Measurements from ENCODE around the gene DNM3.

DNM3 gene

DNA sequence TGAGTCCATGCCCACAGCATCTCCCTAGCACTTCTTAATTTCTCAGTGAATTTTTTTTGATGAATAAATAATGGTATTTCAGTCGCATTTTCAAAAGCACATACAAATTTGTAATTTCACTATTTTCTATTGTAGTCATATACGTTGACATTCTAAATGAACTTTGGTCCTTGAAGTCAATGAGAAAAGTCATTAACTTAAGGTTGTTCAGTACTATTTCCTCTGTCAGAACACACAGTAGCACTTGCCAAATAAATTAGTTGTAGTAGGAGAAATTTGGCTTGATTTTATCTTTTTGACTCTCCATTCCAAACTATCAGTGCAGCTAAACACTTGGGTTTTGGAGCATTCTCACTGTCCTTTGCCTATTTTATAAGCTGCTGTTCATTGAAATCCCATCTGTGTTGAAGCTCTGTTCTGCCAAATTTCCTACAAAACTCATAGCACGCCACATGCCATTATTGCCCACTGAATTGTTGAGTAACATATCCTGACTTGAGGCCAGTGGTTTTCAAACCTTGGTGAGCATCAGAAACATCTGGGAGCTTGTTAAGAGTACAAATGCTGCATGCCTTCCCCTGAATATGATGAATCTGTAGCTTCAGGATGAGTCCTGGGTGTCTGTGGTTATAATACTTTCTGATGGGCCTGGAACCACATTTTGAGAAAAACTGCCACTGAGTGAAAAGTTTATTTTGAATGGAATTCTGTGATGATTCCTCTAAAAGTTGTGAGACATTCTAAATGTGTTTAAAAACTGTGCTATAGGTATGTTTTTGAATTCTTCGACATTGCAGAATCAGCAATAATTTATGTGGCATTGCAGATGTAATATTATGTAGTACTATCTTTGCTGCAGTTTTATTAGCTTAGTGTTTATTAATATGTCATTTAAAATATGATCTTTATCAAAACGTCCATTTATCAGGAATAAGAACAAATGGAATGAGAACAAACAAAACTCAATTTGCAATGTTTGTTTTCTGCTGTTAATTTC is 78.9 kb downstream of the DNM3 start:
- DNase-seq (ENCODE audit: low read depth) = no peak

DNA sequence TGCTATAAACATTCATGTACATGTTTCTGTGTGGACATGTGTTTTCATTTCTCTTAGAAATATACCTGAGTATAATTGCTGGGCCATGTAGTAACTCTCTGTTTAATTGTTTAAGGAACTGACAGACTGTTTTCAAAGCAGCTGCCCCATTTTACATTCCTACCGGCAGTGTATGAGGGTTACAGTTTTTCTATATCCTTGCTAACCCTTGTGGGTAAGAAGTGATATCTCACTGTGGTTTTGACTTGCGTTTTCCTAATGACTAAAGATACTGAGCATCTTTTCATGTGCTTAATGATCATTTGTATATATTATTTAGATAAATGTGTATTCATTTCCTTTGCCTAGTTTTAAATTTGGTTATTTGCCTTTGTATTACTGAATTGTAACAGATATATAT is 81.7 kb downstream of the DNM3 start:
- no peak for DNase-seq (ENCODE audit: low read depth)

GRCh38 chr1:171929121-171929520 is 87.8 kb downstream of the DNM3 start:
- no peak for DNase-seq (ENCODE audit: low read depth)

DNA sequence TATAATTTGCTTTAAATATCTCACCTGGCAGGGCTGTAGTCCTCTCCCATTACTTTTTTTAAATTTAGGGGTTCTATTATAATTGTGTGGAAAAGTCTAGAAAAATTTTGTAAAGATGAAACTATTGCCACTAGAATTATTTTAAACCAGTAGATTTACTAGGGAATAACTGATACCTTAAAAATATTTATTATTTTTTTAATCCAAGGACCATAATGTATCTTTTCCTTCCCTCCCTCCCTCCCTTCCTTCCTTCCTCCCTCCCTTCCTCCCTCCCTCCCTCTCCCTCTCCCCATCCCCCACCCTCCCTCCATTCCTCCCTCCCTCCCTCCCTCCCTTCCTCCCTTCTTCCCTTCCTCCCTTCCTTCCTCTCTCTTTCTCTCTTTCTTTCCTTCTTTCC is 90.5 kb downstream of the DNM3 start:
- DNase-seq (ENCODE audit: low read depth) = no peak

- DNase-seq (ENCODE audit: low read depth) = no peak
Measured at GRCh38 chr1:171934664-171935063, 93.4 kb downstream of the DNM3 start.

DNA sequence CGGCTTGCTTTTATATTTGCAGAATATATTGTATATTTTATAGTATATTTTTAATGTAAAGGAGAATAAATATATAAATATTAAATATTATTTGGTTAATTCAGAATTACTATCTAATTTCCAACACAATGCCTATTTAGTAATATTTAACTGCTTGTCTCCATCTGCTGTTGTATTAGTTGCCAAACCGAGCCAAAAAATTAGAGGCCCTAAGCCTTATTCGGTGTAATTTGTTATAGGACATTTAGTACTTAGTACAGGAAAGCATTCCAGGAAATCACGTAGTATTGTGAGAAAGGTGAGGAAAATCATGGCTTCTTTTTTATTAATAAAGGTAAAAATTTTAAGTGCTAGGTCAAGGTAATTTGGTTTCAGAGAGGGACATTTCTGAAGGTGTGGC is 93.8 kb downstream of the DNM3 start:
- no peak for DNase-seq (ENCODE audit: low read depth)

GRCh38 chr1:171935664-171936063 is 94.4 kb downstream of the DNM3 start:
- no peak for DNase-seq (ENCODE audit: low read depth)

- no peak for DNase-seq (ENCODE audit: low read depth)
Measured at GRCh38 chr1:171937938-171938337, 96.6 kb downstream of the DNM3 start.

DNA sequence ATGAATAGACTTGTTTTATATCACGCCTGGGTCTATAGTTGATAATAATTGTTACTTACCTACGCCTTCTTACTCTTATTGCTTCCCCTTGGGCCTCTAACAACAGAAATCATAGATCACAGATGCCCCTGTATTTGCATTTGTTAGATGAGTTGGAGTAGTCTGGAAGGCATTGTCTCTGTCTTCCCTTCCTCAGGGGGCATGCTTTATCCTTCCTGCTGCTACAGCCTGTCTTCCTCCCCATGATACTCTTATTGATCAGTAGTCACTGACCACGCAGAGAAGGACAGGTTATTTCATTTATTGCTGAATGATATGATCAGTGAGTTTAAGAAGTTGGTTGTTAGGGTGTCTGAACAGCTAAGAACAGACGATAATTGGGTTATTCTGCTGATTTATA is 98.4 kb downstream of the DNM3 start:
- DNase-seq (ENCODE audit: low read depth) = no peak

DNA sequence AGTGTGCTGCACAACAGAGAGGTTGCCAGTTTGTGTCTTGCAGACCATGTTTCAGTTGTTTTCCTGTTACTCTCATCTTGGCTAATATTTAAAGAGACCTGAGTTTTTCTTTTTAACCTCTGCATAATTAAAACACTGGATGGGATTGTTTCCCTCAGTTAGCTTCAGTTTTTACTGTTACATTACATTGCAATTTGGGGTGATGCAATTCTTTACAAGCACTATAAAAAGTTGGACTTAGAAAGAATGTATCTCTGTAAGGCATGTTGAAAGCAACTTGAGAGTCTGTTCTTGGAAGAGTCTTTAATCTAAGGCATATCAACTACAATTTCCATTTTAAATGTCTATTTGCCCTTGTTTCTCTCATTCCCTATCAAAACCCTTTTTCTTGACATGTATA is 99.1 kb downstream of the DNM3 start:
- no peak for DNase-seq (ENCODE audit: low read depth)

- DNase-seq (ENCODE audit: low read depth) = no peak
Measured at GRCh38 chr1:171941920-171942319, 100.6 kb downstream of the DNM3 start.

DNA sequence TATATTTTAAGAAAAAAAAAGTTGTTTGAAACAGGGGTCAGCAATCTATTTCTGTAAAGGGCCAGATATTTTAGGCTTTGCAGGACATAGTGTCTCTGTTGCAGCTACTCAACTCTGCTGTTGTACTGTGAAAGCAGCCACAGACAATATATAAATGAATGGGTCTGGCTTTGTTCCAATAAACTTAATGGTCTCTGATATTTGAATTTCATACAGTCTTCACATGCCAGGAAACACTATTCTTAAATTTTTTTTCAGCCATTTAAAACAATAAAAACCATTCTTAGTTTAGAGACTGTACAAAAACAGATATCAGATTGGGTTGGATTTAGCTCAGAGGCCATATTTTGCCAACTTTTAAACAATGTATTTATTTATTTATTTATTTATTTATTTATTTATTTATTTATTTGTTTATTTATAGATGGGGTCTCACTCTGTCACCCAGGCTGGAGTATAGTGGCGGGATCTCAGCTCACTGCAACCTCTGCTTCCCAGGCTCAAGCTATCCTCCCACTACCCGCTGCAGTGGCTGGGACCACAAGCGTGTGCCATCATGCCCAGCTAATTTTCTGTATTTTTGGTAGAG is 102.8 kb downstream of the DNM3 start:
- no peak for DNase-seq (ENCODE audit: low read depth)

- DNase-seq (ENCODE audit: low read depth) = no peak
Measured at GRCh38 chr1:171948511-171948910, 107.2 kb downstream of the DNM3 start.

DNA sequence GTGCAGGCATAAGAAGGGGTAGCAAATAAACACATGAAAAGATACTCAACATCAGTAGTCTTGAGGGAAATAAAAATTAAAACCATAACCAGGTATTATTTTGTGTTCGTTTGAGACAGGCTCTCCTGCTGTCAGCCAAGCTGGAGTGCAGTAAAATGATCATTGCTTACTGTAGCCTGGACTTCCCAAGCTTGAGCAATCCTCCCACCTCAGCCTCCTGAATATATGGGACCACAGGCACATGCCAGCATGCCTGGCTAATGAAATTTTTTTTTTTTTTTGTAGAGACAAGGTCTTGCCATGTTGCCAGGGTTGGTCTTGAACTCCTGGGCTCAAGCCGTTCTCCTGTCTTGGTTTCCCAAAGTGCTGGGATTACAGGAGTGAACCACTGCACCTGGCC is 108.0 kb downstream of the DNM3 start:
- DNase-seq (ENCODE audit: low read depth) = no peak

GRCh38 chr1:171953835-171954234 is 112.5 kb downstream of the DNM3 start:
- DNase-seq (ENCODE audit: low read depth) = no peak

DNA sequence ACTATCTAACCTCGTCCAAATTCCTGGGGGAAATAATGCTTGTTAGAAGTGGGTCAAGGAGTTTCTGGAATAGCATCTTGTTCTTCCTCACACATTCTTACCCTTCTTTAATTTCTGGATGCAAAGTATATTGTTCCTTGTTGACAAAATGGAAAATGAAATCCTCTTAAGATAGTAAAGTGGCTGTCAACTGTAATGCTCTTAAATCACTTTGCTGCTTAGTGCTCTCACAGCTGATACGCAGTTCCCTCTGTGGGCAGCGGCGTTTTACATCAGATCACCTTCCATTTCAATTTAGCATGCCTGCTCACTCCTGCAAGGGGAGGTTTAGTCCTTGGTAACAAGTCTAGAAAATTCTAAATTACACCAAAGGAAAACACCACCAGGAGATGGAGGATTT is 113.1 kb downstream of the DNM3 start:
- no peak for DNase-seq (ENCODE audit: low read depth)

DNA sequence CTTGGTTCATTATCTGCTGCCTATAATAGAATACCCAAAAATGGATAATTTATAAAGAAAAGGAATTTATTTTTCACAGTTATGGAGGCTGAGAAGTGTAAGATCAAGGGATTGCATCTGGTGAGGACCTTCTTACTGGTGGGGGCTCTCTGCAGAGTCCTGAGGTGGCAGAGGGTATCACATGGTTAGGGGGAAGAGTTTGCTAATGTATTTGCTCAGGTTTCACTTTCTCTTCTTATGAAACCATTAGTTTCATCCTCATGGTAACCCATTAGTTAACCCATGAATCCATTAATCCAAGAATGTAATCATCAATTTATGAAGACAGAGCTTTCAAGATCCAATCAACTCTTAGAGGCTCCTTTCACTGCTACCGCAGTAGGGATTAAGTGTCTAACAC is 120.6 kb downstream of the DNM3 start:
- no peak for DNase-seq (ENCODE audit: low read depth)

DNA sequence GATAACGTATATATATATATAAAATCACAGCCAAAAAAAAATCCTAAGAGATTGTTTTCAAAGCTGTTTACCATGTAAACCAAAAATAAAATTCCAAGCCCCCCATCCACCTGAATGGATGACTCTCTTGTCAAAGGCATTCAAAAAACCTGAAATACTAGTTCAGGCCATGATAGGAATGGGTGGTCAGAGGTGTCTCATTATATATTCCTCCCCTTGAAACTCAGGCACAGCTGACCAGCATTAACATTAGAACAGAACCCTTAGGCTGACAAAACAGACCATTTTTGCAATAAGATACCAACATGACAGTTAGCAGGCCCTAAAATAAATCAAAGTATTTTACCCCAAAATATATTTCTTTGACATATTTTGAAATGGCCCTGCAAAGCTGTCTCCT is 122.5 kb downstream of the DNM3 start:
- DNase-seq (ENCODE audit: low read depth) = no peak

GRCh38 chr1:171965777-171966176 is 124.5 kb downstream of the DNM3 start:
- DNase-seq (ENCODE audit: low read depth) = no peak

DNA sequence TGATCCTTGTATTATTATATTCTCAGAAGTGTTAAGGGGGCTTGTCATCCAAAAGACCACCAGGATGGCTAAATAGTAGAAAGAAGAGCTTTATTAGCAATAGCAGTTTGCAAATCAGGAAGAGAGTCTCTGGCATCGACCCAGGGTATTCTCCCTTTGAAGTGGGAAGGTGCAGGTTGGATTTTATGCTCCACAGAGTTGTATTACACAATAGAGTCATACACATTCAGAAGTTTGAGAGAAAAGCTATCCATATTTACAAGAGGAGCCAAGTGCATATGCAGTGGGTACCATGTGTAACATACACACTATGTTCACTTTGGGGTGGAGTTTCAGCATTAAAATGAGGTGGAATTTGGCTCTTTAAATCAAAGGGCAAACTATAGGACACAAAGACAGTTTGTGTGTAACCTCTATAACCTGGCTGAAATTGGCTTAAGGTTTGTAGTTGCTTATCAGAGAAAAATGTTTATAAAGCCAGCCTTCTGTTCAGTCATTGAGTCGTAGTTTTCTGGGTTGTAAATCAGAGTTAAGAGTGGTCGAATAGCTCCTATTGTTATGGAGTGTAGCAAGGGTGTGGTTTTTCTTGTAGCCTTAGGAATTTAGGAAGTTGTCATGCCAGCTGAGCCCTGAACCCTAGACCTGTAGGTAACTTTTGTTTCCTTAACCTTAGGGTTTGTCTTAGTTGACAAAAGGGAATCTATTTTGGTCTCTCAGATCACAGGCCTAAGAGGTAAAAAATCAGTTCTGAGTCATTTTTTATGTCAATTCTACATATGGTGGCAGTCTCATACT is 125.3 kb downstream of the DNM3 start:
- no peak for DNase-seq (ENCODE audit: low read depth)

GRCh38 chr1:171969226-171969625 is 127.9 kb downstream of the DNM3 start:
- no peak for DNase-seq (ENCODE audit: low read depth)

GRCh38 chr1:171969813-171970212 is 128.5 kb downstream of the DNM3 start:
- no peak for DNase-seq (ENCODE audit: low read depth)

- DNase-seq (ENCODE audit: low read depth) = no peak
Measured at GRCh38 chr1:171972846-171973245, 131.5 kb downstream of the DNM3 start.
